Coronary artery (tissue), 2 donors: ENCODE measurements around the gene SGMS1.

Experiments used
- DNase-seq: peaks from one replicate; pipeline ENCODE4 v3.0.0-alpha.2; 2017; ENCODE audit warnings: low spot score
- H3K27ac ChIP-seq, 2 donors: fragments of 200-600 bp; sonication (generic); one replicate each; pipeline ENCODE4 v1.5.1; 2016 to 2019
- H3K4me3 ChIP-seq: fragments of 200-600 bp; sonication (generic); 2 replicates; pipeline ENCODE4 v1.5.1; 2016; ENCODE audit warnings: mild to moderate bottlenecking, moderate library complexity
- TF ChIP-seq, protein P1 (sequence below): fragments of 200-600 bp; sonication (generic); IDR thresholded peaks from one replicate; pipeline ENCODE4 v1.5.1; 2019; ENCODE audit warnings: antibody characterized with exemption

The SGMS1 gene

GRCh38 chr10:50326757-50327701 is 296.7 kb downstream of the SGMS1 start:
- H3K27ac ChIP-seq = peak overlapping the region; percentile 72
- H3K4me3 ChIP-seq = peak overlapping the region; percentile 50
- TF ChIP-seq, protein P1, sequence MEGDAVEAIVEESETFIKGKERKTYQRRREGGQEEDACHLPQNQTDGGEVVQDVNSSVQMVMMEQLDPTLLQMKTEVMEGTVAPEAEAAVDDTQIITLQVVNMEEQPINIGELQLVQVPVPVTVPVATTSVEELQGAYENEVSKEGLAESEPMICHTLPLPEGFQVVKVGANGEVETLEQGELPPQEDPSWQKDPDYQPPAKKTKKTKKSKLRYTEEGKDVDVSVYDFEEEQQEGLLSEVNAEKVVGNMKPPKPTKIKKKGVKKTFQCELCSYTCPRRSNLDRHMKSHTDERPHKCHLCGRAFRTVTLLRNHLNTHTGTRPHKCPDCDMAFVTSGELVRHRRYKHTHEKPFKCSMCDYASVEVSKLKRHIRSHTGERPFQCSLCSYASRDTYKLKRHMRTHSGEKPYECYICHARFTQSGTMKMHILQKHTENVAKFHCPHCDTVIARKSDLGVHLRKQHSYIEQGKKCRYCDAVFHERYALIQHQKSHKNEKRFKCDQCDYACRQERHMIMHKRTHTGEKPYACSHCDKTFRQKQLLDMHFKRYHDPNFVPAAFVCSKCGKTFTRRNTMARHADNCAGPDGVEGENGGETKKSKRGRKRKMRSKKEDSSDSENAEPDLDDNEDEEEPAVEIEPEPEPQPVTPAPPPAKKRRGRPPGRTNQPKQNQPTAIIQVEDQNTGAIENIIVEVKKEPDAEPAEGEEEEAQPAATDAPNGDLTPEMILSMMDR = no peak
- no peak for DNase-seq

DNA sequence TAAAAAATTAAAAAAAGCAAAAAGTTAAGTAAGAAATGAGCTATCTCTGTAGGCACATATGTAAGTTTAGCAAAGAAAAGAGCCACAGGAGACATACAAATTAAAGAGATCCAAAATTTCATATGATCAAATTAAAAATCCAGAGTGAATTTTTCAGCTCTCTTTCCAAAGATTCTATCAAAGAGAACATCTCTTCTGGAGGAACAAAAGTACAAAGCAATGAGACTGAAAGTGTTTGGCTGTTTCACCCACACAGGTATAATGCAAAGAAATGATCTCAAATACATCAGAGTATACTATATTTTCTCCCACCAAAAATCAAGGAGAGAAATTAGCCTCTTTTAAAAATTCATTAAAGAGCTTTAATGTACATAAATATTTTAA is 297.6 kb downstream of the SGMS1 start:
- peak overlapping the region; percentile 72 for H3K27ac ChIP-seq
- no peak for DNase-seq
- H3K4me3 ChIP-seq = peak overlapping the region; percentile 50
- TF ChIP-seq, protein P1 = no peak

GRCh38 chr10:50325449-50326171 is 298.1 kb downstream of the SGMS1 start:
- H3K4me3 ChIP-seq = peak overlapping the region; percentile 46
- TF ChIP-seq, protein P1 = no peak
- peak overlapping the region; percentile 72 to 79 for H3K27ac ChIP-seq
- peak; percentile 78 for DNase-seq

DNA sequence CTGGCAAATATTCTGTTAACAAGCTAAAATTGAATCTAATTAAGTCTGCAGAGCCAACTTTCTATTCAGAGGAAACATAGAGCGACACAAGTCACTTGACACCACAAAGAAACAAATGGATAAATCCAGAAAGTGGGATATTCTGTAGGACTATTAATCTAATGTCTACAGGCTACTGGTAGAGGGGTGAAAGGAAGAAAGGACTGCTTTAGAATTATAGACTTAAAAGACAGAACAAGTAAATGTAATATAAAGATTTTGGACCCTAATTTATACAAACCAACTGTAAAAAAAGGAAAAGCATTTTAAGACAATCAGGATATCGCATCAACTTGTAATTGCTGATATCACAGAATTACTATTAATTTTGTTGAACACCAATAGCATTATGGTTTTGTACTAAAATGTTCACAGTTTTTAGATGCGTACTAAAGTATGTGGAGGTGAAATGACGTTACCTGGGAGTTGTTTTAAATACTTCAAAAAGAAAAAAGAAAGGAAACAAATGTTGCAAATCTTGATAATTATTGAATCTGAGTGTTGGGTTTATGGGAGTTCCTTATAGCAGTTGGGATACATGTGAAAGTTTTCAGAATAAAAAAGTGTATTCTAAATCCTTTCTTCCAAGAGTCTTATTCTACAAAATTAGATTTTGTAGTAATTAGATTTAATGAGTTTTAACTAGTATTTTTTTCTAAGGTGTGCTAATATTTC is 298.9 kb downstream of the SGMS1 start:
- Histone ChIP-seq H3K27ac (peak overlapping the region; percentile 72 to 79), H3K4me3 (no peak overlapping the region)
- DNase-seq = no peak
- TF ChIP-seq, protein P1 = no peak

- peak overlapping the region; percentile 72 to 79 for H3K27ac ChIP-seq
- TF ChIP-seq, protein P1 = no peak
Observed at GRCh38 chr10:50324046-50324445, 299.7 kb downstream of the SGMS1 start.

GRCh38 chr10:50322077-50322476 is 301.7 kb downstream of the SGMS1 start:
- DNase-seq = no peak
- Histone ChIP-seq H3K27ac (no peak overlapping the region), H3K4me3 (no peak overlapping the region)
- TF ChIP-seq, protein P1 = no peak

More at GRCh38 chr10:50324046-50324445, 299.7 kb downstream of the SGMS1 start:
- no peak for DNase-seq
- no peak overlapping the region for H3K4me3 ChIP-seq
